CD8-positive, alpha-beta memory T cell (primary cell): ENCODE results near the gene GNA12. TPM values are rescaled to one million over a fixed set of nuclear protein-coding genes. Genes with fewer than 3 reads are reported as not detected.

Experiments used
- CTCF ChIA-PET: fragments of 350-600 bp; sonication (Branson Sonifier 250); formaldehyde crosslinking; loops from one replicate; lab custom pipeline; 2021; ENCODE audit warnings: antibody characterized with exemption; lab: Charles Lee
- POLR2A ChIA-PET: fragments of 350-600 bp; sonication (Branson Sonifier 250); formaldehyde crosslinking; loops from one replicate; lab custom pipeline; 2021; ENCODE audit warnings: antibody characterized with exemption; lab: Charles Lee
- DNase-seq, 5 donors: peaks; one replicate each; pipeline versions ENCODE4 v3.0.0 to v3.0.0-alpha.2; 2020 to 2022; ENCODE audit warnings: mixed read lengths in 1 of 5
- H3K27ac ChIP-seq: one replicate; pipeline ENCODE4 v1.7.0; 2013; ENCODE audit warnings: low read depth, mild to moderate bottlenecking, low read length, moderate library complexity
- H3K27me3 ChIP-seq: 2 replicates; pipeline ENCODE4 v1.7.0; 2013; ENCODE audit warnings: low read length, mild to moderate bottlenecking; ENCODE audit not compliant: insufficient read depth, poor library complexity, severe bottlenecking
- H3K36me3 ChIP-seq: 2 replicates; pipeline ENCODE4 v1.7.0; 2013; ENCODE audit warnings: mild to moderate bottlenecking, low read length, moderate library complexity; ENCODE audit not compliant: insufficient read depth
- H3K4me1 ChIP-seq: 2 replicates; pipeline ENCODE4 v1.7.0; 2013; ENCODE audit warnings: mild to moderate bottlenecking, low read length, moderate library complexity; ENCODE audit not compliant: insufficient read depth
- H3K4me3 ChIP-seq: 2 replicates; pipeline ENCODE4 v1.7.0; 2013; ENCODE audit warnings: mild to moderate bottlenecking, low read length
- H3K9me3 ChIP-seq: 2 replicates; pipeline ENCODE4 v1.7.0; 2013; ENCODE audit warnings: mild to moderate bottlenecking, low read length
- H3K27ac Mint-ChIP-seq, 8 donors: one replicate each; pipeline ENCODE4 v1.8.0; 2020 to 2021; ENCODE audit warnings: mixed read lengths in 8 of 8, mild to moderate bottlenecking in 6 of 8, inconsistent platforms in 3 of 8, moderate library complexity in 3 of 8
- H3K27me3 Mint-ChIP-seq, 2 donors: one replicate each; pipeline ENCODE4 v1.8.0; 2020 to 2021; ENCODE audit warnings: mixed read lengths in 2 of 2, mild to moderate bottlenecking in 1 of 2, moderate library complexity in 1 of 2
- H3K36me3 Mint-ChIP-seq, 3 donors: one replicate each; pipeline ENCODE4 v1.8.0; 2020 to 2021; ENCODE audit warnings: mixed read lengths in 3 of 3, inconsistent platforms in 1 of 3, mild to moderate bottlenecking in 1 of 3
- H3K4me1 Mint-ChIP-seq, 3 donors: one replicate each; pipeline ENCODE4 v1.8.0; 2020 to 2021; ENCODE audit warnings: mixed read lengths in 3 of 3, inconsistent platforms in 1 of 3, mild to moderate bottlenecking in 1 of 3
- H3K4me3 Mint-ChIP-seq, 7 donors: one replicate each; pipeline ENCODE4 v1.8.0; 2020 to 2021; ENCODE audit warnings: mixed read lengths in 7 of 7, mild to moderate bottlenecking in 6 of 7, moderate library complexity in 4 of 7, inconsistent platforms in 2 of 7
- H3K9me3 Mint-ChIP-seq, 5 donors: one replicate each; pipeline ENCODE4 v1.8.0; 2020 to 2022; ENCODE audit warnings: mixed read lengths in 5 of 5, mild to moderate bottlenecking in 3 of 5, moderate library complexity in 2 of 5, inconsistent platforms in 1 of 5
- polyA plus RNA-seq: library from polyadenylated mRNA; unstranded; fragments of 300-500 nt; fragmentation: Illumina TruSeq; gene quantifications from one replicate; pipeline ENCODE4 v1.2.3, GENCODE V29; 2021
- total RNA-seq, 2 experiments: library from RNA; stranded (reverse); gene quantifications; one replicate each; pipeline ENCODE4 v1.2.3, GENCODE V29; 2021

GNA12 gene
- total and polyA plus RNA-seq, 3 experiments from 2014 or later = 11.2 to 21.2 (median 20.6) TPM

DNA sequence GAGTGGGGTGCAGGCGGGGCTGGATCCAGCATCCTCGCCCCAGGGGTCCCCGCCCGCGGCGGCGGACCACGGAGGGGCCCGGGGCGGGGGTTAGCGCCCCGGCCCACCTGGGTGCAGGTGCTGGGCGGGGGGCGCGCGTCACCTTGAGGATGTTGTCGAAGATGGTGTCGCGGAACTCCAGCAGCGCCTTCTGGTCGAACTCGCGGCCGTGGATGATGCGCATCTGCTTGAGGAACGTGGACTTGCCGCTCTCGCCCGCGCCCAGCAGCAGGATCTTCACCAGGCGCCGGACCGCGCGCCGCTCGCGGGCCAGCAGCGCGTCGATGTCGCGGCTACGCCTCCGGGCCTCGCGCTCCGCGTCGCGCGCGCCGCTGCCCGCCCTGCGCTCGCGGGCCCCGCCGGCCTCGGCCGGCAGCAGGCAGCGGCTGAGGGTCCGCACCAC, 376 bp downstream of the GNA12 start:
- Mint-ChIP-seq H3K4me1 (peaks cover 33 to 60% (median 57%) of the 10 kb centered on the region in 3 donors), H3K9me3 (no peaks in the 10 kb centered on the region), H3K4me3 (peak overlapping the region; percentile 51 to 93 (median 73)), H3K27me3 (no peaks in the 10 kb centered on the region), H3K36me3 (peaks cover 0 to 11% (median 5%) of the 10 kb centered on the region in 3 donors), H3K27ac (no peak overlapping the region)
- H3K27me3 ChIP-seq = no peaks in the 10 kb centered on the region
- H3K9me3 ChIP-seq = no peaks in the 10 kb centered on the region
- H3K36me3 ChIP-seq = no peaks in the 10 kb centered on the region
- POLR2A ChIA-PET = interaction anchor here (0.6 kb wide), 1 partner anchor 249 kb away, joined by 3 read pairs; no protein-coding TSS in a partner anchor
- peak overlapping the region; percentile 50 for H3K4me3 ChIP-seq
- peak in 2 of 5 donors; percentile 10 to 66 for DNase-seq
- H3K4me1 ChIP-seq = peaks cover 16% of the 10 kb centered on the region
- no peak overlapping the region for H3K27ac ChIP-seq
- CTCF ChIA-PET = no interaction called here

DNA sequence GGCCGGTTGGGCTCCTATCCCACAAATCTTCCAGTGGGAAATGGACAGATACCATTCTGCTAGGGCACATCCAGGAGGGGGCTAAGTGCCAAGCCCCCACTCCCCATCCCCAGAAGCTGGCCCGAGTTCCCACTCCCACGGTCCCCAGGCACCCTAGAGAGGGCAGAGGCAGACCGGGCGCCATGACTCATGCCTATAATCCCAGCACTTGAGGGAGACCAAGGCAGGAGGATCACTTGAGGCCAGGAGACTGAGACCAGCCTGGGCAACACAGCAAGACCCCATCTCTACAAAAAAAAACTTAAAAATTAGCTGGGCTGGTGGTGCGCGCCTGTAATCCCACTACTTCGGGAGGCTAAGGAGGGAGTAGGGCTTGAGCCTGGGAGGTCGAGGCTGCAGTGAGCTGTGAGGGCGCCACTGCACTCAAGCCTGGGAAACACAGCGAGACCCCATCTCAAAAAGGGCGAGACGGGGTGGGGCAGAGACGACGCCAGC, 870 bp downstream of the GNA12 start:
- Histone ChIP-seq H3K4me3 (peak overlapping the region; percentile 50), H3K27me3 (no peaks in the 10 kb centered on the region), H3K27ac (no peak overlapping the region), H3K36me3 (no peaks in the 10 kb centered on the region), H3K4me1 (peaks cover 16% of the 10 kb centered on the region), H3K9me3 (no peaks in the 10 kb centered on the region)
- no peaks in the 10 kb centered on the region for H3K9me3 Mint-ChIP-seq
- peak overlapping the region; percentile 76 to 93 (median 85) for H3K4me3 Mint-ChIP-seq
- DNase-seq = peak in 1 of 5 donors; percentile 48
- peak overlapping the region in 6 of 8 donors; percentile 29 to 87 (median 72) for H3K27ac Mint-ChIP-seq
- POLR2A ChIA-PET = no interaction called here
- CTCF ChIA-PET = no interaction called here
- H3K4me1 Mint-ChIP-seq = peaks cover 37 to 65% (median 62%) of the 10 kb centered on the region in 3 donors
- H3K27me3 Mint-ChIP-seq = no peaks in the 10 kb centered on the region
- H3K36me3 Mint-ChIP-seq = peaks cover 0 to 13% (median 6%) of the 10 kb centered on the region in 3 donors

DNA sequence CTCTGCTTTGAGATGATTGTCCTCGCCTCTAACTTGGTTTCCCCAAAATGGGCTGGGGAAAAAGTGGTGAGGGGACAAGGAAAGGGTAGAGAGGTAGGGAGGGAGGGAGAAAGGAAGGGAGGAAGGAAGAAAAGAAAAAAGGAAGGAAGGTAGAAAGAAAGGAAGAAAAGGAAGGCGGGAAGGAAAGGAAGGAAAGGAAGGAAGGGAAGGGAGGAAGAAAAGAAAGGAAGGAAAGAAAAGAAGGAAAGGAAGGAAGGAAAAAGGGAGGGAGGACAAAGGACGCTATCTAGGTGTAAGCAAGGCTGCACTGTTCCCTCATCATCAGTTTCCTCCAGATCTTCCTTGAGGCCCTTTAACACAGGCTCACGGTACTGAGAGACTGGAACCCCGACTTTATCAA, 2.2 kb downstream of the GNA12 start:
- H3K4me3 Mint-ChIP-seq = peak overlapping the region in 5 of 7 donors; percentile 59 to 93 (median 85)

DNA sequence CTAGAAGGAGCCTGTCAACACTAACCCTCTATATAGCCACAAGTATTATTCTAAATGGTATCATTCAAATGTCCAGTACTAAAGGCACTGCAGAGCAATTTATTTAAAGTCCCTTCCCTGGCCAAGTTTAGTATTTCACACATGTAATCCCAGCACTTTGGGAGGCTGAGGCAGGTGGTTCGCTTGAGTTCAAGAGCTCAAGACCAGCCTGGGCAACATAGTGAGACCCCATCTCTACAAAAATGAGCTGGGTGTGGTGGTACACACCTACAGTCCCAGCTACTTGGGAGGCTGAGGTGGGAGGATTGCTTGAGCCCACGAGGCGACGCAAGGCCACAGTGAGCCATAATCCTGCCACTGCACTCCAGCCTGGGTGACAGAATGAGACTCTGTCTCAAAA, 3.6 kb downstream of the GNA12 start:
- Histone ChIP-seq H3K4me1 (peaks cover 16% of the 10 kb centered on the region), H3K36me3 (no peaks in the 10 kb centered on the region), H3K27me3 (no peaks in the 10 kb centered on the region), H3K4me3 (no peak overlapping the region), H3K9me3 (no peaks in the 10 kb centered on the region), H3K27ac (no peak overlapping the region)
- H3K9me3 Mint-ChIP-seq = no peaks in the 10 kb centered on the region
- POLR2A ChIA-PET = no interaction called here
- H3K27ac Mint-ChIP-seq = no peak overlapping the region
- H3K4me1 Mint-ChIP-seq = peaks cover 48 to 81% (median 80%) of the 10 kb centered on the region in 3 donors
- peak overlapping the region in 1 of 7 donors; percentile 28 for H3K4me3 Mint-ChIP-seq
- DNase-seq = no peak
- no peaks in the 10 kb centered on the region for H3K27me3 Mint-ChIP-seq
- CTCF ChIA-PET = interaction anchor here (1.0 to 1.6 kb wide), 2 partner anchors 11 to 25 kb away, joined by 3 to 5 read pairs; no protein-coding TSS in a partner anchor
- H3K36me3 Mint-ChIP-seq = peaks cover 0 to 23% (median 9%) of the 10 kb centered on the region in 3 donors

More for the DNA sequence above, 2.2 kb downstream of the GNA12 start:
- no peak overlapping the region for H3K4me3 ChIP-seq
- POLR2A ChIA-PET = no interaction called here
- CTCF ChIA-PET = interaction anchor here (0.8 kb wide), 1 partner anchor 156 kb away, joined by 3 read pairs; no protein-coding TSS in a partner anchor
- H3K27ac Mint-ChIP-seq = peak overlapping the region in 1 of 8 donors; percentile 69
- H3K9me3 Mint-ChIP-seq = no peaks in the 10 kb centered on the region
- H3K27me3 ChIP-seq = no peaks in the 10 kb centered on the region
- DNase-seq = no peak
- H3K27me3 Mint-ChIP-seq = no peaks in the 10 kb centered on the region
- H3K36me3 ChIP-seq = no peaks in the 10 kb centered on the region
- no peaks in the 10 kb centered on the region for H3K9me3 ChIP-seq
- peaks cover 46 to 77% (median 75%) of the 10 kb centered on the region in 3 donors for H3K4me1 Mint-ChIP-seq
- peaks cover 16% of the 10 kb centered on the region for H3K4me1 ChIP-seq
- H3K27ac ChIP-seq = no peak overlapping the region
- H3K36me3 Mint-ChIP-seq = peaks cover 0 to 14% (median 6%) of the 10 kb centered on the region in 3 donors

DNA sequence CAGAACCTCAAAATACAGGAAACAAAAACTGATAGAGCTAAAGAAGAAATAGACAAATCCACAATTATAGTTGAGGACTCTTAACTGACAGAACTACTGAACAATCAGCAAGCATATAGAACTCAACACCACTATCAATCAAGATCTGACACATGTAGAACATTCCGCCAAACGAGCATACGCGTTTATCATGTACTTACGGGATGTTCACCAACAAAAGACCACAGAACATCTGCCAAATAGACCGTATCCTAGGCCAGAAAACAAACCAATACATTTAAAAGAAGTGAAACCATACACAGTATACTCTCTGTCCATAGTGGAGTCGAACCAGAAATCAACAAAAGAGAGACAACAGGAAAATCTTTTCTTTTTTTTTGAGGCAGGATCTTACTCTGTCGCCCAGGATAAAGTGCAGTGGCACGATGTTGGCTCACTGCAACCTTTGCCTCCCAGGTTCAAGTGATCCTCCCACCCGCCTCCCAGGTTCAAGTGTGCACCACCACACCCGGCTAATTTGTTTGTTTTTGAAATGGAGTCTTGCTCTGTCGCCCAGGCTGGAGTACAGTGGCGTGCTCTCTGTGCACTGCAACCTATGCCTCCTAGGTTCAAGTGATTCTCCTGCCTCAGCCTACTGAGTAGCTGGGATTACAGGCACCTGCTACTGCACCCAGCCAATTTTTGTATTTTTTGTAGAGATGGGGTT, 5.1 kb downstream of the GNA12 start:
- H3K27ac Mint-ChIP-seq = peak overlapping the region in 1 of 8 donors; percentile 34
- H3K4me3 Mint-ChIP-seq = peak overlapping the region in 1 of 7 donors; percentile 42
- H3K36me3 Mint-ChIP-seq = peaks cover 4 to 30% (median 12%) of the 10 kb centered on the region in 3 donors
- CTCF ChIA-PET = interaction anchor here (0.8 to 1.2 kb wide), 2 partner anchors 9 to 26 kb away, joined by 3 read pairs; no protein-coding TSS in a partner anchor
- no peak overlapping the region for H3K27ac ChIP-seq
- no peak overlapping the region for H3K4me3 ChIP-seq
- peaks cover 41 to 69% (median 68%) of the 10 kb centered on the region in 3 donors for H3K4me1 Mint-ChIP-seq
- no peaks in the 10 kb centered on the region for H3K27me3 Mint-ChIP-seq
- H3K4me1 ChIP-seq = peaks cover 10% of the 10 kb centered on the region
- H3K27me3 ChIP-seq = no peaks in the 10 kb centered on the region
- H3K9me3 Mint-ChIP-seq = no peaks in the 10 kb centered on the region
- H3K36me3 ChIP-seq = no peaks in the 10 kb centered on the region
- no peaks in the 10 kb centered on the region for H3K9me3 ChIP-seq
- DNase-seq = no peak
- POLR2A ChIA-PET = no interaction called here

DNA sequence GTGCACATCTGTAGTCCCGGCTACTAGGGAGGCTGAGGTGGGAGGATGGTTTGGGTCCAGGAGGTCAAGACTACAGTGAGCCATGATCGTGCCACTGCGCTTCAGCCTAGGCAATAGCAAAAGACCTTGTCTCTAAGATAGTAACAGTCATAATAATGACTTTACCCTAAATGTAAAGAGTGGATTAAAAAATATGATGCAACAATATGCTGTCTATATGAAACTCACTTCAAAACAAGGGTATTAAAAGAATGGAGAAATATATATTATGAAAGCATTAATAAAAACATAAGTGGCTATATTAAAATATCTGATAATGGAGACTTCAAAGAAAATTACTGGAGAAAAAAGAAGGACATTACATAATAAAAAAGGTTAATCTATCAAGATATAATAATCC, 5.7 kb downstream of the GNA12 start:
- H3K36me3 Mint-ChIP-seq = peaks cover 4 to 30% (median 12%) of the 10 kb centered on the region in 3 donors
- no peak overlapping the region for H3K4me3 Mint-ChIP-seq
- H3K36me3 ChIP-seq = no peaks in the 10 kb centered on the region
- POLR2A ChIA-PET = no interaction called here
- peaks cover 9% of the 10 kb centered on the region for H3K4me1 ChIP-seq
- no peaks in the 10 kb centered on the region for H3K27me3 Mint-ChIP-seq
- H3K4me3 ChIP-seq = no peak overlapping the region
- no peaks in the 10 kb centered on the region for H3K9me3 ChIP-seq
- no peak overlapping the region for H3K27ac ChIP-seq
- no peak for DNase-seq
- no peaks in the 10 kb centered on the region for H3K27me3 ChIP-seq
- CTCF ChIA-PET = interaction anchor here (0.8 to 1.2 kb wide), 2 partner anchors 10 to 27 kb away, joined by 3 read pairs; no protein-coding TSS in a partner anchor
- no peaks in the 10 kb centered on the region for H3K9me3 Mint-ChIP-seq
- H3K4me1 Mint-ChIP-seq = peaks cover 41 to 68% (median 68%) of the 10 kb centered on the region in 3 donors
- H3K27ac Mint-ChIP-seq = peak overlapping the region in 1 of 8 donors; percentile 20

DNA sequence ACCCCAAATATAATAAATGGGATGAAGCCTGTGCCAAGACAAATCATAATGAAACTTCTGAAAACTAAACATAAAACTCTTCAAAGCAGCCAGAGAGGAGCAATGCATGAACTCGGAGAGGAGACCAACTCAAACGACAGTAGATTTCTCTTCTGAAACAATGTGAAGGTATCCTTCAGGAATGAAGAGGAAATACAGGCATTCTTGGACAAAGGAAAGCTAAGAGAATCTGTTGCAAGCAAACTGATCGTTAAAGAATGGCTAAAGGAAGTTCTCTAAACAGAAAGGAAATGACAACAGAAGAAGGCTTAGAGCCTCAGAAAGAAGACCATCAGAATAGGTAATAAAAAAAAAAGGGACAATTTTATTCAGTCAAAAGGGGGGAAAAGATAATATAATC, 6.6 kb downstream of the GNA12 start:
- Histone ChIP-seq H3K27ac (no peak overlapping the region), H3K4me3 (no peak overlapping the region), H3K9me3 (no peaks in the 10 kb centered on the region), H3K27me3 (no peaks in the 10 kb centered on the region), H3K36me3 (no peaks in the 10 kb centered on the region), H3K4me1 (no peaks in the 10 kb centered on the region)
- peaks cover 31 to 59% (median 59%) of the 10 kb centered on the region in 3 donors for H3K4me1 Mint-ChIP-seq
- no peaks in the 10 kb centered on the region for H3K9me3 Mint-ChIP-seq
- peaks cover 4 to 30% (median 12%) of the 10 kb centered on the region in 3 donors for H3K36me3 Mint-ChIP-seq
- ChIA-PET POLR2A (no interaction called here), CTCF (no interaction called here)
- H3K27ac Mint-ChIP-seq = peak overlapping the region in 5 of 8 donors; percentile 1 to 74 (median 12)
- DNase-seq = no peak
- H3K4me3 Mint-ChIP-seq = peak overlapping the region in 4 of 7 donors; percentile 15 to 47 (median 34)
- H3K27me3 Mint-ChIP-seq = no peaks in the 10 kb centered on the region
